ENCODE data around the gene POPDC2. TPM values are rescaled to one million over a fixed set of nuclear protein-coding genes. Genes with fewer than 3 reads are reported as not detected.
A peak's percentile ranks its signal among the peaks of the same experiment; 100 is the strongest.

The POPDC2 gene
- total and polyA plus RNA-seq, 10 of the 15 experiments (the other 5 are each of a cell fraction or from before 2014, with no cell fraction given), result 1.8 to 12.7 (median 3.5) TPM

DNA sequence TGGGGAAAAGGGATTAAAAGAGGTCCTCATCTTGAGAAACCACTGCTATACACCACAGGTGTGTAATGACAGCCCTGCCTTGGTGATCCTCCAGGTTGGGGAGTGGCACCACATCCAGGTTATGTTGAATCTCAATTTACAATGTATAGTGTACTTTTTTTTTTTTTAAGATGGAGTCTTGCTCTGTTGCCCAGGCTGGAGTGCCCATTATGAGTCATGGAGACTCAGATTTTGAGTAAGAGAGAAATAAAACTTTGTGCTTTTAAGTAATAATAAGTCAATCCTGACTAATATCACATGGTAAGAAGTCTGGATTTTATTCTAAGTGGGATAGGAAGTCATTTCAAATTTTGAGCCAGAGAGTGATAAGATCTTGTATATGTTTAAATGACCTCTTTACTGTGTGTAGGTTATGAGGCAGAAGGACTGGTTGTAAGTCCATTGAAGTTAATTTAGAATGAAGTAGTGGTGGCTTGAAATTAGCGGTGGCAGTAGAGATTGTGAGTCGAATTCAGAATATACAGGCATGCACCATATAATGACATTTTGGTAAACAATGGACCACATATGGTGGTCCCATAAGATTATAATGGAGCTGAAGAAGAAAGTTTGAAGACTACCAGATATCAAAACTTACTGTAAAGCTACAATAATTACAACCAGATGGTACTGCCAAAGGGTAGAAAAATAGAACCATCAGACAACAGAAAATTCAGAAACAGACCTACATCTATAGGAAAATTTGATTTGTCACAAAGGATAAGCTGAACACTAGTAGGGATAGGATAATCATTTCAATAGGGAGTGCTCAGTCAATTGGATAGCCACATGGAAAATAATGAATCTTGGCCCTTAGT, 20.7 kb downstream of the POPDC2 start (continued):
- TF ChIP-seq JUNB (IDR thresholded peaks at IDR 0.05), result peak; percentile 100
- peak; percentile 18; the same call in 1 of the 2 replicates for TF ChIP-seq BMI1 (IDR thresholded peaks at IDR 0.05; ENCODE audit: borderline replicate concordance)

DNA sequence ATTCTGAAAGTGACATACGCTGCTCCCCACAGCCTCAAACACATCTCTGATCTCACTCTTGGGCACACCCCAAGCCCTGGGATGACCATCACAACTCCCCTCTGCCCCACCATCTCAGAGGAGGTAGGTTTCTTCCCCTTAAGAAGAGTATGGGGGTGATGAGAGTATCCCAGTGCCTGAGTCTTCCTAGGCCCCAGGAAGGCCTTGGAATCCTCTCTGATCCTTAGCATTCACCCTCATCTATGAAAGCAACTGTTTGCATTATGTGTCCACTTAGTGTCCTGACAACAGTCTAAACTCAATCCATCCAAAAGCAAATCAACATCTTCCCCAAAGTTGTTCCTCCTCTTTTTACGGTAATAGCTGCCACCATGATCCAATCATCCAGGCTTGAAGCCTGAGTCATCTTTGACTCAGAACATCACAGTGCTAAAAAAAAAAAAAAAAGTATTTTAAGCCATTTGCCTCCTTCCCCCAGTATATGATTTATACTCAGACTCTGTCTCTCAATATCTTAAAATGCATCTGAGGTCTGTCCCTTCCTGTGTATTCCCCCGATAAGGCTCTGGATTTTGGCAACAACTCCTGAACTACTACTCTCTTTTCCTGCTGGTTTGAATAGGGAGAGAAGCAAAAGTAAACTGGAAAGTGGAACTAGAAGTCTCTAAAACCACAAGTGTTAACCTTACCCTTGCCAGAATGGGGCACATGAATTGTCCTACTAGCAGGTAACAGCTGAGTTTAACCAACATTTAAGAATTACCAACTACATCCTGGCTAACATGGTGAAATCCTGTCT, 22.5 kb downstream of the POPDC2 start:
- ChIA-PET SMC1A (ENCODE audit: uncharacterized antibody, unreplicated experiment) (interaction anchor here (0.7 to 5.0 kb wide), 11 partner anchors 9 to 59 kb away, joined by 3 to 87 read pairs (median 4); partner anchors contain the start of gene COX17), RAD21 (ENCODE audit: unreplicated experiment) (interaction anchor here (0.7 to 5.1 kb wide), 16 partner anchors 11 to 397 kb away, joined by 3 to 53 read pairs (median 8); partner anchors contain the start of genes B4GALT4, COX17 and PLA1A), POLR2A (interaction anchor here (0.6 to 2.9 kb wide), 19 partner anchors 10 to 80 kb away, joined by 3 to 41 read pairs (median 5); partner anchors contain the start of gene COX17), CTCF (interaction anchor here (0.6 to 3.6 kb wide), 13 partner anchors 10 to 105 kb away, joined by 3 to 43 read pairs (median 5); no protein-coding TSS in a partner anchor)
- peak; percentile 62 for ATAC-seq
- H3K9me3 ChIP-seq (replicated peaks; ENCODE audit: control insufficient read depth, insufficient read depth, low read length), result no peaks in the 10 kb centered on the region; the same call in 2 of the 3 replicates
- H2AFZ ChIP-seq (ENCODE audit: control insufficient read depth, low read depth, low read length), result peak overlapping the region; percentile 56
- DNase-seq (ENCODE audit: low read depth, low spot score), result peak; percentile 82
- peak overlapping the region; percentile 65 for H3K4me2 ChIP-seq (ENCODE audit: control insufficient read depth, insufficient read depth)
- no peaks in the 10 kb centered on the region for H3K27me3 ChIP-seq (replicated peaks in 1 of 2; ENCODE audit: control insufficient read depth in 2 of 2, insufficient read depth in 2 of 2, low read length in 1 of 2)
- H3K27ac ChIP-seq (ENCODE audit: control insufficient read depth, insufficient read depth), result peak overlapping the region; percentile 96
- in situ Hi-C loops (cut with MboI), result no loop called here
- H3K4me1 ChIP-seq (ENCODE audit: control insufficient read depth, insufficient read depth, low read length), result peaks cover 37% of the 10 kb centered on the region
- H4K20me1 ChIP-seq (ENCODE audit: control insufficient read depth, insufficient read depth), result no peaks in the 10 kb centered on the region
- 19% methylated on average over 3 of the region's 3 CpGs for WGBS (ENCODE audit: insufficient coverage, insufficient replicate concordance, low lambda C conversion rate, missing lambda C conversion rate)
- intact Hi-C loops (cut with micrococcal nuclease; ENCODE audit: unreplicated experiment), result loop anchor here (1.0 to 2.0 kb wide), 4 partner anchors 25 to 76 kb away; no protein-coding TSS in a partner anchor
- TSS peak; percentile 93 for BruUV-seq (replicated peaks)
- no peak for FAIRE-seq
- H3K9ac ChIP-seq (ENCODE audit: control insufficient read depth, insufficient read depth, low read length), result peak overlapping the region; percentile 75
- no peaks in the 10 kb centered on the region for H3K79me2 ChIP-seq (ENCODE audit: control insufficient read depth, insufficient read depth, low read length)
- peaks cover 0 to 2% of the 10 kb centered on the region in 2 experiments; a peak in 2 of 4 replicates for H3K36me3 ChIP-seq (ENCODE audit: control insufficient read depth in 2 of 2, insufficient read depth in 2 of 2, low read length in 1 of 2)
- peak overlapping the region; percentile 21; the same call in 1 of the 2 replicates for H3K4me3 ChIP-seq
- TF ChIP-seq, protein P1, sequence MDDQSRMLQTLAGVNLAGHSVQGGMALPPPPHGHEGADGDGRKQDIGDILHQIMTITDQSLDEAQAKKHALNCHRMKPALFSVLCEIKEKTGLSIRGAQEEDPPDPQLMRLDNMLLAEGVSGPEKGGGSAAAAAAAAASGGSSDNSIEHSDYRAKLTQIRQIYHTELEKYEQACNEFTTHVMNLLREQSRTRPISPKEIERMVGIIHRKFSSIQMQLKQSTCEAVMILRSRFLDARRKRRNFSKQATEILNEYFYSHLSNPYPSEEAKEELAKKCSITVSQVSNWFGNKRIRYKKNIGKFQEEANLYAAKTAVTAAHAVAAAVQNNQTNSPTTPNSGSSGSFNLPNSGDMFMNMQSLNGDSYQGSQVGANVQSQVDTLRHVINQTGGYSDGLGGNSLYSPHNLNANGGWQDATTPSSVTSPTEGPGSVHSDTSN (IDR thresholded peaks at IDR 0.05; ENCODE audit: insufficient replicate concordance, low read depth, low read length), result no peak
- TF ChIP-seq, protein P2, sequence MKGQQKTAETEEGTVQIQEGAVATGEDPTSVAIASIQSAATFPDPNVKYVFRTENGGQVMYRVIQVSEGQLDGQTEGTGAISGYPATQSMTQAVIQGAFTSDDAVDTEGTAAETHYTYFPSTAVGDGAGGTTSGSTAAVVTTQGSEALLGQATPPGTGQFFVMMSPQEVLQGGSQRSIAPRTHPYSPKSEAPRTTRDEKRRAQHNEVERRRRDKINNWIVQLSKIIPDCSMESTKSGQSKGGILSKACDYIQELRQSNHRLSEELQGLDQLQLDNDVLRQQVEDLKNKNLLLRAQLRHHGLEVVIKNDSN (IDR thresholded peaks at IDR 0.05; ENCODE audit: borderline replicate concordance, extremely low read length, insufficient read depth, low read depth, low read length), result no peak
- TF ChIP-seq PAX5 (IDR thresholded peaks at IDR 0.05; ENCODE audit: borderline replicate concordance, low read depth, low read length), result 0 out of 2 replicates have a peak, but pooled peaks have one; percentile 36
- peak; percentile 84 for TF ChIP-seq NFIC (IDR thresholded peaks at IDR 0.05; ENCODE audit: low read depth, low read length)
- no peak for TF ChIP-seq TBL1XR1 (IDR thresholded peaks at IDR 0.05; ENCODE audit: low read depth, low read length)
- TF ChIP-seq HDAC2 (IDR thresholded peaks at IDR 0.05), result no peak
- peak; percentile 16 to 29; a peak in 1 of 4 replicates for TF ChIP-seq EP300 (IDR thresholded peaks at IDR 0.05; ENCODE audit: borderline replicate concordance in 1 of 2, control insufficient read depth in 1 of 2, low read depth in 2 of 2, low read length in 2 of 2)
- TF ChIP-seq CBFB (IDR thresholded peaks at IDR 0.05; ENCODE audit: low read depth), result peak; percentile 70; the same call in 1 of the 2 replicates
- TF ChIP-seq, protein P3, sequence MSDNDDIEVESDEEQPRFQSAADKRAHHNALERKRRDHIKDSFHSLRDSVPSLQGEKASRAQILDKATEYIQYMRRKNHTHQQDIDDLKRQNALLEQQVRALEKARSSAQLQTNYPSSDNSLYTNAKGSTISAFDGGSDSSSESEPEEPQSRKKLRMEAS (IDR thresholded peaks at IDR 0.05; ENCODE audit: low read depth, low read length), result no peak
